ENCODE measurements around the gene EXOC3L2. TPM values are rescaled to one million over a fixed set of nuclear protein-coding genes. Genes with fewer than 3 reads are reported as not detected.

EXOC3L2 gene
- total RNA-seq, result 1 to 10 TPM in 2 of 3 donors, under 1 TPM in 1; 0.70 to 1.4 (median 1.2) TPM
- long read RNA-seq, donor 1, partial matches to known transcripts, result 0 of 3 reads
- long read RNA-seq, donor 1, other reads (novel, unspliced or antisense), result 1 of 3 reads
- long read RNA-seq, donor 2, result 0 reads

DNA sequence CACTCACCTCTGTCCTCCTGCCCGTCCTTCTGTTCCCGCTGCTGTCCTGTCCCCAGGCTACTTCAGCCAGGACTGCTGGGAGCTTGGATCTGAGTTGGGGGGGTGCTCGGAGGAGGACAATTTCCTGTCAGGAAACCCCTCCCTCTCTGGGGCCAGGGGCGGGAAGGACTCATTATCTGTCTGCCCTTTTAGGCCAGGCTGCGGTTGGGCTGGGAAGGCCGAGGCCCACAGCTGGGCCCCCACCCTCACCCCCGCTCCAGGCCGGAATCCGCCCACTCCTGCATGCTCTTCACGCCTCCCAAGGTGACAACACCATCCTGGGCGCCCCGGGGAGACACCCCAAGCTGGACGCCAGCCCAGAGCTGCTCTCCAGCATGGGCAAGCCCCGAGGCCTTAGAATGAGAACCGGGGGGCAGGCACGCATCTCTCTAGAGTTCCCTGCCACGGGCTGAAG lies at the start of gene EXOC3L2:
TSS of gene EXOC3L2 (minus strand) at position 74 of the 454 bp plus-strand sequence. CDS start 6,362 bp downstream, outside the sequence.
- no peak for TF ChIP-seq CTCF (IDR thresholded peaks at IDR 0.05)
- peaks cover 2% of the 10 kb centered on the region for H3K4me1 ChIP-seq (ENCODE audit: low read depth)
- no peaks in the 10 kb centered on the region for H3K9me3 ChIP-seq
- H3K36me3 ChIP-seq (ENCODE audit: low read depth), result no peaks in the 10 kb centered on the region
- intact Hi-C loops (cut with DNase I, micrococcal nuclease), result loop anchor here in 1 of 2 donors (5.0 kb wide), 1 partner anchor 92 kb away; no protein-coding TSS in a partner anchor
- ATAC-seq, result no peak
- no peak for DNase-seq
- no peak within 1 kb of the TSS for H3K4me3 ChIP-seq

DNA sequence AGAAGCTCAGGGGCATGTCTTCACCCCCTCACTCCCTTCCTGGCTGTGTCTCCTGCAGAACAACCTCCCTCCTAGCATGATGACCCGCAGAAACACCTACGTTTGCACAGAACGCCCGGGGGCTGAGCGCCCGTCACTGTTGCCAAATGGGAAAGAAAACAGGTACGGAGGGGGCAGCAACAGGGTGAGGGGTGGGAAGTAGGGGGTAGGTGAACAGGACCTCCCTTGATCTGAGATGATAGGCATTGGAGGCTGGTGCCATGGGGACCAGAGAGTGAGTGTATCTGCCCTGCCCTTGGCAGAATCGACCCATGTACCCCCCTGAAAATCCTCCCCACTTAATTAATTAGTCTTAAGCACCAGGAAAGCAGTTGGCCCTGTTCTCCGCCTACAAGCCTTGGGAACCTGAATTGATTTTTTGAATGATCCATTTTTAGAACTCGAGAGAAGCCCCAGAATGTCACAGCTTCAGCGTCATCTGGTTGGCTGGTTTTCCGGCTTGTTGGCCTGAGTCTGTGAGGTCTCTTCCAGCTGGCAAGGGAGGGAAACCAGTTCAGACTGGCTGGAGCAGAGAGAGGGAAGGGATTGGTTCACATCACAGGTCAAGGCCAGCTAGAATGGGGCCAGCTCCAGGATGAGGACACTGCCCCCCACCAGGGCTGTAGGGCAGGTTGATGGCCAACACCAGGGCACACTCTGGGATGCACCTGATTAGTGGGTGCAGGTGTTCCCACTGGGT lies 49.3 kb upstream of the EXOC3L2 start:
- TF ChIP-seq CTCF (IDR thresholded peaks at IDR 0.05), result no peak
- intact Hi-C loops (cut with DNase I, micrococcal nuclease), result no loop called here
- H3K9me3 ChIP-seq, result no peaks in the 10 kb centered on the region
- H3K4me1 ChIP-seq (ENCODE audit: low read depth), result no peaks in the 10 kb centered on the region
- DNase-seq (no peak), ATAC-seq (no peak)
- H3K36me3 ChIP-seq (ENCODE audit: low read depth), result no peaks in the 10 kb centered on the region
- H3K4me3 ChIP-seq, result no peak overlapping the region

- ATAC-seq, result no peak
- DNase-seq, result no peak
- no peak for TF ChIP-seq CTCF (IDR thresholded peaks at IDR 0.05)
- H3K9me3 ChIP-seq, result no peaks in the 10 kb centered on the region
- H3K36me3 ChIP-seq (ENCODE audit: low read depth), result no peaks in the 10 kb centered on the region
- H3K4me1 ChIP-seq (ENCODE audit: low read depth), result no peaks in the 10 kb centered on the region
- intact Hi-C loops (cut with DNase I, micrococcal nuclease), result no loop called here
- no peak overlapping the region for H3K4me3 ChIP-seq
Measured at GRCh38 chr19:45293682-45294081, 48.5 kb upstream of the EXOC3L2 start.

DNA sequence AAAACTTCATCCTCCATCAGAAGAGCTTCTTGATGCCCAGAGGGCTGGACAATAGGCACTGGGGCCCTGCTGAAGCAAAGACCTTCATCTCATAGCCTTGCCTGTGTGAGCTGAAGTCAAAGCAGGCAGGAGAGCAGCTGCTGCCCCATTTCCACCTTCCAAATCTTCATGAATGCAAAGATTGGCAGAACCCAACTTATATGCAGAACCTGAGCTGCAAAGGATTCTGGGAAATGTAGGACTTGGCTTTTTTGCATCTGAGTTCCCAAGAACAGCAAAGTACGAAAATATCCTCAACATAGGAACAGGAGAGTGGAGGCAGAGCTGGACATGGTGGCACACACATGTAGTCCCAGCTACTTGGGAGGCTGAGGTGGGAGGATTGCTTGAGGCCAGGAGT lies 46.6 kb upstream of the EXOC3L2 start:
- Histone ChIP-seq H3K36me3 (ENCODE audit: low read depth) (no peaks in the 10 kb centered on the region), H3K9me3 (no peaks in the 10 kb centered on the region), H3K4me1 (ENCODE audit: low read depth) (no peaks in the 10 kb centered on the region), H3K4me3 (no peak overlapping the region)
- intact Hi-C loops (cut with DNase I, micrococcal nuclease), result no loop called here
- no peak for TF ChIP-seq CTCF (IDR thresholded peaks at IDR 0.05)
- ATAC-seq, result no peak
- no peak for DNase-seq

GRCh38 chr19:45290381-45290931 lies 45.2 kb upstream of the EXOC3L2 start:
- DNase-seq (no peak), ATAC-seq (no peak)
- H3K4me3 ChIP-seq, result no peak overlapping the region
- H3K36me3 ChIP-seq (ENCODE audit: low read depth), result no peaks in the 10 kb centered on the region
- no peaks in the 10 kb centered on the region for H3K9me3 ChIP-seq
- intact Hi-C loops (cut with DNase I, micrococcal nuclease), result no loop called here
- no peaks in the 10 kb centered on the region for H3K4me1 ChIP-seq (ENCODE audit: low read depth)
- no peak for TF ChIP-seq CTCF (IDR thresholded peaks at IDR 0.05)

All from mucosa of descending colon (tissue), 3 donors.